A549 (cell line): ENCODE data around the gene TUG1. TPM values are rescaled to one million over a fixed set of nuclear protein-coding genes. Genes with fewer than 3 reads are reported as not detected.

Experiments used
- ATAC-seq, 2 experiments: fragments of 200-7000 bp in 1 of 2; fragments of >200 bp in 1 of 2; cut with Nextera tagmentation in 1 of 2; cut with Tn5 transposase in 1 of 2; 3 replicates each; pipeline versions ENCODE4 v1.8.0 to v1.9.1; 2018 to 2020; ENCODE audit warnings: mild to moderate bottlenecking in 1 of 2, moderate library complexity in 1 of 2
- CTCF ChIA-PET: fragments of 300-600 bp; sonication (Branson Sonifier 250); formaldehyde crosslinking; extraction: SDS; loops from one replicate; lab custom pipeline; 2021; ENCODE audit warnings: antibody characterized with exemption, inconsistent platforms; lab: Yijun Ruan, JAX
- POLR2A ChIA-PET: fragments of 350-600 bp; formaldehyde crosslinking; extraction: SDS; loops from one replicate; lab custom pipeline; 2021; ENCODE audit warnings: antibody characterized with exemption, inconsistent platforms; lab: Yijun Ruan, JAX
- DNase-seq, 2 experiments: peaks; one replicate each; pipeline versions ENCODE4 v3.0.0 to v3.0.0-alpha.2; 2011 to 2016; ENCODE audit warnings: low read depth in 1 of 2, low spot score in 1 of 2
- FAIRE-seq: peaks from 2 replicates; lab custom pipeline; 2011; peaks lifted over from hg19 to GRCh38; lab: Jason Lieb, UNC
- H3K27ac ChIP-seq, 2 experiments: fragments of >200 bp; sonication (Bioruptor Twin); formaldehyde crosslinking; 3 replicates each; pipeline ENCODE4 v1.5.1; 2016 to 2017
- H3K4me1 ChIP-seq: fragments of >200 bp; sonication (Bioruptor Twin); formaldehyde crosslinking; 3 replicates; pipeline ENCODE4 v1.6.1; 2016
- H3K4me2 ChIP-seq: fragments of >200 bp; sonication (Bioruptor Twin); formaldehyde crosslinking; 3 replicates; pipeline ENCODE4 v1.6.1; 2016
- H3K4me3 ChIP-seq: fragments of >200 bp; sonication (Bioruptor Twin); formaldehyde crosslinking; 3 replicates; pipeline ENCODE4 v1.5.1; 2016
- H3K9me3 ChIP-seq: fragments of >200 bp; sonication (Bioruptor Twin); formaldehyde crosslinking; 3 replicates; pipeline ENCODE4 v1.6.1; 2016
- BHLHE40 ChIP-seq: IDR thresholded peaks from 2 replicates; pipeline ENCODE4 v1.6.1; 2012; ENCODE audit warnings: low read depth, low read length, inconsistent platforms
- CBX8 ChIP-seq: fragments of 200-600 bp; sonication (generic); IDR thresholded peaks from 2 replicates; pipeline ENCODE4 v1.6.1; 2016
- CHD2 ChIP-seq: fragments of 150-350 bp; IDR thresholded peaks from 2 replicates; pipeline ENCODE4 v1.6.1; 2014; ENCODE audit warnings: low read length; ENCODE audit not compliant: partially characterized antibody
- EHMT2 ChIP-seq: fragments of 200-600 bp; sonication (generic); IDR thresholded peaks from 2 replicates; pipeline ENCODE4 v1.6.1; 2016; ENCODE audit warnings: antibody characterized with exemption, low read depth, mild to moderate bottlenecking, moderate library complexity
- ESRRA ChIP-seq: fragments of 150-350 bp; IDR thresholded peaks from 2 replicates; pipeline ENCODE4 v1.6.1; 2014; ENCODE audit warnings: mild to moderate bottlenecking, low read length, borderline replicate concordance
- FOSB ChIP-seq: fragments of 250-450 bp; sonication (Bioruptor Pico); IDR thresholded peaks from 2 replicates; pipeline ENCODE4 v1.5.0; 2020; ENCODE audit warnings: mild to moderate bottlenecking, moderate library complexity
- FOSL2 ChIP-seq, 2 experiments: fragments of 450-650 bp in 1 of 2; fragments of >200 bp in 1 of 2; sonication (Bioruptor Twin) in 1 of 2; formaldehyde crosslinking; IDR thresholded peaks; 2 replicates each; pipeline versions ENCODE4 v1.5.0 to v1.6.1; 2016 to 2020; ENCODE audit warnings: mild to moderate bottlenecking in 1 of 2, moderate library complexity in 1 of 2
- HEYL ChIP-seq: fragments of 250-450 bp; sonication (Bioruptor Pico); IDR thresholded peaks from 2 replicates; pipeline ENCODE4 v1.8.0; 2021; ENCODE audit warnings: mild to moderate bottlenecking, moderate library complexity
- HOXB13 ChIP-seq: fragments of 250-450 bp; sonication (Bioruptor Pico); IDR thresholded peaks from 2 replicates; pipeline ENCODE4 v1.5.0; 2020; ENCODE audit warnings: low read depth, mild to moderate bottlenecking, moderate library complexity
- JUN ChIP-seq, 2 experiments: fragments of >200 bp; sonication (Bioruptor Twin); formaldehyde crosslinking; IDR thresholded peaks; 2 replicates in 1 of 2; 3 replicates in 1 of 2; pipeline ENCODE4 v1.6.1; 2016 to 2017
- JUNB ChIP-seq: fragments of >200 bp; sonication (Bioruptor Twin); formaldehyde crosslinking; IDR thresholded peaks from 2 replicates; pipeline ENCODE4 v1.6.1; 2016
- NPAS2 ChIP-seq: fragments of 250-450 bp; sonication (Bioruptor Pico); IDR thresholded peaks from 2 replicates; pipeline ENCODE4 v1.8.0; 2022; ENCODE audit warnings: mild to moderate bottlenecking, moderate library complexity, borderline replicate concordance
- NR3C1 ChIP-seq: fragments of >200 bp; sonication (Bioruptor Twin); formaldehyde crosslinking; IDR thresholded peaks from 3 replicates; pipeline ENCODE4 v1.6.1; 2017
- POLR2AphosphoS2 ChIP-seq: conservative IDR thresholded peaks from 2 replicates; pipeline ENCODE4 v1.6.1; 2012; ENCODE audit warnings: low read length, improper control_type of control experiment, inconsistent platforms
- RARB ChIP-seq: fragments of 250-450 bp; sonication (Bioruptor Pico); IDR thresholded peaks from 2 replicates; pipeline ENCODE4 v1.8.0; 2021; ENCODE audit warnings: mild to moderate bottlenecking, moderate library complexity
- RFX5 ChIP-seq: fragments of 450-650 bp; IDR thresholded peaks from 2 replicates; pipeline ENCODE4 v1.7.1; 2014; ENCODE audit warnings: antibody characterized with exemption, mild to moderate bottlenecking, moderate library complexity
- ZFP36 ChIP-seq: fragments of 450-650 bp; IDR thresholded peaks from 2 replicates; pipeline ENCODE4 v1.6.1; 2014; ENCODE audit warnings: borderline replicate concordance; ENCODE audit not compliant: partially characterized antibody
- ZSCAN20 ChIP-seq: fragments of 250-450 bp; sonication (Bioruptor Pico); IDR thresholded peaks from 2 replicates; pipeline ENCODE4 v1.8.0; 2022; ENCODE audit warnings: mild to moderate bottlenecking, moderate library complexity
- WGBS: methylation state at CpG from one replicate; pipeline ENCODE4 v1.1.6; 2017; ENCODE audit errors: missing lambda C conversion rate; 5-methylcytosine and 5-hydroxymethylcytosine counted together
- polyA plus RNA-seq, 4 experiments: library from polyadenylated mRNA; depleted of rRNA in 3 of 4; stranded (reverse); fragments of >200 nt; fragmentation: RNase III in 1 of 4; extraction: RNeasy Plus Mini Kit Qiagen cat#74134 plus additional on column Dnase treatment in 1 of 4; gene quantifications; 2 replicates in 3 of 4; 3 replicates in 1 of 4; pipeline ENCODE4 v1.2.3, GENCODE V29; 2011 to 2017
- TF ChIP-seq, protein P1 (sequence below): fragments of >200 bp; sonication (Bioruptor Twin); formaldehyde crosslinking; IDR thresholded peaks from 3 replicates; pipeline ENCODE4 v1.5.1; 2016
- TF ChIP-seq, protein P2 (sequence below): IDR thresholded peaks from 2 replicates; pipeline ENCODE4 v1.6.1; 2012; ENCODE audit warnings: low read depth, borderline replicate concordance

TUG1 gene
- polyA plus RNA-seq, 2 of the 4 experiments (the other 2 are of a cell fraction), result 29.9 to 104 TPM

DNA sequence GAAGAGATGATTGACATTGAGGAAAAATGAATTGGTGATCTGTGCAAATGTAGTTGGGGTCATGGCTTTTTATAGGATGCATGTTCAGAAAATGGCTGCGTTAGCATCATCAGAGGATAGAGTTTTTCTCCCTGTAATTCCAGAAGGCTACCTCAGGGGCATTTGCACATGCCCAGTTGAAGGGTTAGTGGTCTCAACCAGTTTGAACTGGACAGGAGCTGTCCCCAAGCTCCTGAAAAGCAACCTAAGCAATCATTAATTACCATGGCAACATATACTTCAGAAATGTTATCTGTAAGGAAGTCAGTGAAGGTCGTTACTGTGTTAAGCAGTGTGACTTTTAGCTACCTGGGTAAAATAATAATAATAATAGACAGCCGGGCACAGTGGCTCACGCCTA, 29.3 kb downstream of the TUG1 start (continued):
- TF ChIP-seq, protein P1, sequence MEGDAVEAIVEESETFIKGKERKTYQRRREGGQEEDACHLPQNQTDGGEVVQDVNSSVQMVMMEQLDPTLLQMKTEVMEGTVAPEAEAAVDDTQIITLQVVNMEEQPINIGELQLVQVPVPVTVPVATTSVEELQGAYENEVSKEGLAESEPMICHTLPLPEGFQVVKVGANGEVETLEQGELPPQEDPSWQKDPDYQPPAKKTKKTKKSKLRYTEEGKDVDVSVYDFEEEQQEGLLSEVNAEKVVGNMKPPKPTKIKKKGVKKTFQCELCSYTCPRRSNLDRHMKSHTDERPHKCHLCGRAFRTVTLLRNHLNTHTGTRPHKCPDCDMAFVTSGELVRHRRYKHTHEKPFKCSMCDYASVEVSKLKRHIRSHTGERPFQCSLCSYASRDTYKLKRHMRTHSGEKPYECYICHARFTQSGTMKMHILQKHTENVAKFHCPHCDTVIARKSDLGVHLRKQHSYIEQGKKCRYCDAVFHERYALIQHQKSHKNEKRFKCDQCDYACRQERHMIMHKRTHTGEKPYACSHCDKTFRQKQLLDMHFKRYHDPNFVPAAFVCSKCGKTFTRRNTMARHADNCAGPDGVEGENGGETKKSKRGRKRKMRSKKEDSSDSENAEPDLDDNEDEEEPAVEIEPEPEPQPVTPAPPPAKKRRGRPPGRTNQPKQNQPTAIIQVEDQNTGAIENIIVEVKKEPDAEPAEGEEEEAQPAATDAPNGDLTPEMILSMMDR, result no peak
- TF ChIP-seq NR3C1 (no peak), BHLHE40 (no peak), CBX8 (no peak), FOSB (no peak), ZFP36 (no peak)
- TF ChIP-seq, all 56 proteins: peak for 0

DNA sequence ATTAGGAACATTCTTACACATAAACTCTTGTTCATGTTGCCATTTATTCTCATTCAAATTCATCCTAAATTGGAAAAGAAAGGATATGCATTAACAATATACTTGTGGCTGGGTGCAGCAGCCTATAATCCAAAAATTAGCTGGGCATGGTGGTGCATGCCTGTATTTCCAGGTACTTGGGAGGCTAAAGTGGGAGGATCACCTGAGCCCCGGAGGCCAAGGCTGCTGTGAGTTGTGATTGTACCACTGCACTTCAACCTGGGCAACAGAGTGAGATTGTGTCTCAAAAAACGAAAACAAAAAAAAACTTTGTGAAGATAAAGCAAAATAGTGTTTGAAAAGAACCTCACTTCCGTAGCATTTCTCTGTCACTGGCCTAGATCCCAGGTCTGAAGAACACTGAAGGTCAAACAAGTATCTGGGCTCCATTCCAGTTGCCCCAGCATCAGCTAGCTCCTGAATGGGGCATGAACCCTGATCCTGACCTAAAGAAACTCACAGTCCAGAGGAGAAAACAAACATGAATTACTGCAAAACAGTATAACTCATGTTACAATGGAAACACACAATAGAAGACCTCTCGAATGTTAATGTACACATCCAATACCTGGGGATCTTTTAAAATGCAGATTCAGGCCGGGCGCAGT, 32.2 kb downstream of the TUG1 start:
- H3K9me3 ChIP-seq, result no peaks in the 10 kb centered on the region; the same call in 2 of the 3 replicates
- WGBS, result 56% methylated on average over 6 of the region's 6 CpGs

DNA sequence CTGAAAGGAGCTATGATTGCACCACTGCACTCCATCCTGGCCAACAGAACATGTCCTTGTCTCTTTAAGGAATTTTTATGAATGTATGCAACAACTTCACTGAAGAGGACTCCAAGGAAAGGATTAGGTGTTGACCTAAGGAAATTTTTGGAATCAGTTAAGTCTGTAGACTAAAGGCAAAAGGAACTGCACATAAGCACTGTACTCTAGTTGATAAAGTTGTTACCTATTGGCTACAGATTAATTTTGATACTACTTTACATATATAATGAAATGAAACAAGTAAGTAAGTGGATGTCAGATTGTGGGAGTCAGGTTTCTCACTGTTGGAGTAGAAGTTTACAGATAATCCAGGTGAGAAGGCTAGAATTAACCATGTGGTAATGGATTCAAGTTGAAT, 36.5 kb downstream of the TUG1 start:
- ATAC-seq (no peak), FAIRE-seq (no peak), DNase-seq (no peak)
- no peak overlapping the region for H3K4me2 ChIP-seq
- H3K4me1 ChIP-seq, result no peaks in the 10 kb centered on the region
- H3K9me3 ChIP-seq, result no peaks in the 10 kb centered on the region; the same call in 2 of the 3 replicates
- no peak overlapping the region for H3K27ac ChIP-seq
- TF ChIP-seq ESRRA, result no peak
- TF ChIP-seq FOSL2 (IDR thresholded peaks at IDR 0.05), result no peak
- no peak for TF ChIP-seq FOSL2 (CRISPR knock-in tag; IDR thresholded peaks at IDR 0.05)
- TF ChIP-seq, protein P1, result no peak
- no peak for TF ChIP-seq HEYL (CRISPR knock-in tag)
- TF ChIP-seq JUNB, result no peak
- ChIA-PET CTCF (interaction anchor here (0.6 to 2.2 kb wide), 3 partner anchors 78 to 653 kb away, joined by 3 to 6 read pairs (median 4); no protein-coding TSS in a partner anchor), POLR2A (no interaction called here)
- H3K4me3 ChIP-seq, result no peak overlapping the region

More for the DNA sequence above, 32.2 kb downstream of the TUG1 start:
- no peak for ATAC-seq
- Histone ChIP-seq H3K27ac (no peak overlapping the region), H3K4me2 (no peak overlapping the region), H3K4me3 (no peak overlapping the region), H3K4me1 (no peaks in the 10 kb centered on the region)
- TF ChIP-seq, protein P2, sequence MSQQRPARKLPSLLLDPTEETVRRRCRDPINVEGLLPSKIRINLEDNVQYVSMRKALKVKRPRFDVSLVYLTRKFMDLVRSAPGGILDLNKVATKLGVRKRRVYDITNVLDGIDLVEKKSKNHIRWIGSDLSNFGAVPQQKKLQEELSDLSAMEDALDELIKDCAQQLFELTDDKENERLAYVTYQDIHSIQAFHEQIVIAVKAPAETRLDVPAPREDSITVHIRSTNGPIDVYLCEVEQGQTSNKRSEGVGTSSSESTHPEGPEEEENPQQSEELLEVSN, result no peak
- no peak for TF ChIP-seq POLR2AphosphoS2
- no peak for TF ChIP-seq JUN (IDR thresholded peaks at IDR 0.05)
- no peak for TF ChIP-seq RFX5
- TF ChIP-seq NPAS2 (CRISPR knock-in tag), result no peak
- TF ChIP-seq HOXB13 (CRISPR knock-in tag), result no peak
- TF ChIP-seq ZSCAN20 (CRISPR knock-in tag), result no peak
- TF ChIP-seq ESRRA, result no peak
- no peak for TF ChIP-seq RARB (CRISPR knock-in tag)
- no peak for TF ChIP-seq ZFP36
- TF ChIP-seq EHMT2, result no peak
- TF ChIP-seq CHD2, result no peak
- ChIA-PET POLR2A (no interaction called here), CTCF (interaction anchor here (0.6 to 1.7 kb wide), 3 partner anchors 18 to 186 kb away, joined by 3 to 5 read pairs (median 4); no protein-coding TSS in a partner anchor)
- no peak for FAIRE-seq
- no peak for DNase-seq
